ENCODE data around the gene ATG13.

Gene ATG13

GRCh38 chr11:46607516-46607915 is 9.8 kb upstream of the ATG13 start:
- no peak for DNase-seq (ENCODE audit: low read depth)
- H3K4me3 ChIP-seq (ENCODE audit: low read depth, low read length), result no peak overlapping the region
- TF ChIP-seq CTCF (conservative IDR thresholded peaks at IDR 0.05; ENCODE audit: low read depth, low read length), result no peak

GRCh38 chr11:46609386-46609785 is 8.0 kb upstream of the ATG13 start:
- no peak for TF ChIP-seq CTCF (conservative IDR thresholded peaks at IDR 0.05; ENCODE audit: low read depth, low read length)
- no peak overlapping the region for H3K4me3 ChIP-seq (ENCODE audit: low read depth, low read length)
- DNase-seq (ENCODE audit: low read depth), result no peak

GRCh38 chr11:46611526-46612304 is 5.6 kb upstream of the ATG13 start:
- no peak overlapping the region for H3K4me3 ChIP-seq (ENCODE audit: low read depth, low read length)
- no peak for TF ChIP-seq CTCF (conservative IDR thresholded peaks at IDR 0.05; ENCODE audit: low read depth, low read length)
- DNase-seq (ENCODE audit: low read depth), result no peak

GRCh38 chr11:46612326-46612725 is 5.0 kb upstream of the ATG13 start:
- H3K4me3 ChIP-seq (ENCODE audit: low read depth, low read length), result no peak overlapping the region
- no peak for TF ChIP-seq CTCF (conservative IDR thresholded peaks at IDR 0.05; ENCODE audit: low read depth, low read length)
- DNase-seq (ENCODE audit: low read depth), result no peak

GRCh38 chr11:46615756-46616155 is 1.6 kb upstream of the ATG13 start:
- no peak for DNase-seq (ENCODE audit: low read depth)
- TF ChIP-seq CTCF (conservative IDR thresholded peaks at IDR 0.05; ENCODE audit: low read depth, low read length), result no peak
- H3K4me3 ChIP-seq (ENCODE audit: low read depth, low read length), result no peak overlapping the region

- peak; percentile 41 for DNase-seq (ENCODE audit: low read depth)
- H3K4me3 ChIP-seq (ENCODE audit: low read depth, low read length), result peak overlapping the region; percentile 100
- no peak for TF ChIP-seq CTCF (conservative IDR thresholded peaks at IDR 0.05; ENCODE audit: low read depth, low read length)
These were observed 711 bp upstream of the ATG13 start for GRCh38 chr11:46616551-46617133.

- no peak for DNase-seq (ENCODE audit: low read depth)
- TF ChIP-seq CTCF (conservative IDR thresholded peaks at IDR 0.05; ENCODE audit: low read depth, low read length), result no peak
- peak overlapping the region; percentile 100 for H3K4me3 ChIP-seq (ENCODE audit: low read depth, low read length)
These were observed 590 bp downstream of the ATG13 start for GRCh38 chr11:46617972-46618314.

Measured in choroid plexus epithelial cell (primary cell).